Uterus (tissue), 2 donors: Measurements from ENCODE around the gene ITPR1.

Experiments
- POLR2A ChIP-seq, 2 donors: fragments of 450-650 bp; IDR thresholded peaks; one replicate each; pipeline ENCODE4 v1.6.1; 2016; ENCODE audit warnings: antibody characterized with exemption in 2 of 2, mild to moderate bottlenecking in 1 of 2, moderate library complexity in 1 of 2
- TF ChIP-seq, protein P1 (sequence below), 4 experiments: fragments of 200-600 bp in 2 of 4; fragments of 450-650 bp in 2 of 4; sonication (generic) in 2 of 4; IDR thresholded peaks; one replicate each; pipeline ENCODE4 v1.5.1; 2016 to 2019; ENCODE audit warnings: antibody characterized with exemption in 4 of 4, mild to moderate bottlenecking in 2 of 4, moderate library complexity in 1 of 4

DNA sequence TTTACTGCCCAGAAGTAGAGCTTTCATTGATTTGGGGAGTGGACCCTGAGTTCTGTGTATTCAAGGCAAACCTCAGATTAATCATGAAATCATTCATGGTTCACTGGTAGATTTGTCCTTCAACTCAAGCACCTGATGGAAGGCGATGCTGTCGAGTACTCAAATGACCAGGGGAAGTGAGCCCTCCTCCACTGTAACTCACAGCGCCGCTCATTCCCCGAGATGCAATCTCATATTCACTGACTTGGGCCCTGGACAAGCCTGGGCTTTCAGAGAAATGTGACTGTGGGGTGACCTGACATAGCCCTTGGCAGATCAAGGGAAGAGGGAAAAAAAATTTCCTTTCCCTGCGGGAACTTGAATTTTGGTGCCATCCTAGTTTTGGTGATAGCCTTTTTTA is 329.4 kb downstream of the ITPR1 start:
- no peak for TF ChIP-seq POLR2A (IDR thresholded peaks at IDR 0.05)
- TF ChIP-seq, protein P1, sequence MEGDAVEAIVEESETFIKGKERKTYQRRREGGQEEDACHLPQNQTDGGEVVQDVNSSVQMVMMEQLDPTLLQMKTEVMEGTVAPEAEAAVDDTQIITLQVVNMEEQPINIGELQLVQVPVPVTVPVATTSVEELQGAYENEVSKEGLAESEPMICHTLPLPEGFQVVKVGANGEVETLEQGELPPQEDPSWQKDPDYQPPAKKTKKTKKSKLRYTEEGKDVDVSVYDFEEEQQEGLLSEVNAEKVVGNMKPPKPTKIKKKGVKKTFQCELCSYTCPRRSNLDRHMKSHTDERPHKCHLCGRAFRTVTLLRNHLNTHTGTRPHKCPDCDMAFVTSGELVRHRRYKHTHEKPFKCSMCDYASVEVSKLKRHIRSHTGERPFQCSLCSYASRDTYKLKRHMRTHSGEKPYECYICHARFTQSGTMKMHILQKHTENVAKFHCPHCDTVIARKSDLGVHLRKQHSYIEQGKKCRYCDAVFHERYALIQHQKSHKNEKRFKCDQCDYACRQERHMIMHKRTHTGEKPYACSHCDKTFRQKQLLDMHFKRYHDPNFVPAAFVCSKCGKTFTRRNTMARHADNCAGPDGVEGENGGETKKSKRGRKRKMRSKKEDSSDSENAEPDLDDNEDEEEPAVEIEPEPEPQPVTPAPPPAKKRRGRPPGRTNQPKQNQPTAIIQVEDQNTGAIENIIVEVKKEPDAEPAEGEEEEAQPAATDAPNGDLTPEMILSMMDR (IDR thresholded peaks at IDR 0.05): no peak
